ENCODE measurements around the gene NKAIN1.
"Not testable (repeated sequence)": the region's sequence is repeated elsewhere in the genome, so short reads cannot be mapped to it uniquely, and the experiment has no call there.

NKAIN1 gene

GRCh38 chr1:31219489-31219888, 20.2 kb downstream of the NKAIN1 start:
- Mint-ChIP-seq H3K27me3 (peaks cover 4% of the 10 kb centered on the region), H3K27ac (no peak overlapping the region), H3K36me3 (no peaks in the 10 kb centered on the region), H3K4me1 (no peaks in the 10 kb centered on the region), H3K9me3 (peaks cover under 1% of the 10 kb centered on the region), H3K4me3 (no peak overlapping the region)
- no peak for ATAC-seq

GRCh38 chr1:31218705-31219104, 21.0 kb downstream of the NKAIN1 start:
- Mint-ChIP-seq H3K36me3 (no peaks in the 10 kb centered on the region), H3K27ac (no peak overlapping the region), H3K4me3 (no peak overlapping the region), H3K4me1 (no peaks in the 10 kb centered on the region), H3K9me3 (peaks cover 3% of the 10 kb centered on the region), H3K27me3 (peaks cover 12% of the 10 kb centered on the region)
- no peak for ATAC-seq

- Mint-ChIP-seq H3K9me3 (peaks cover 4% of the 10 kb centered on the region), H3K4me3 (no peak overlapping the region), H3K27ac (no peak overlapping the region), H3K27me3 (peaks cover 13% of the 10 kb centered on the region), H3K36me3 (no peaks in the 10 kb centered on the region), H3K4me1 (no peaks in the 10 kb centered on the region)
- ATAC-seq: no peak
Observed at GRCh38 chr1:31216016-31216415, 23.7 kb downstream of the NKAIN1 start.

- H3K9me3 Mint-ChIP-seq: peaks cover 7% of the 10 kb centered on the region
- peak; percentile 40 for ATAC-seq
- no peaks in the 10 kb centered on the region for H3K4me1 Mint-ChIP-seq
- no peaks in the 10 kb centered on the region for H3K36me3 Mint-ChIP-seq
- no peak overlapping the region for H3K27ac Mint-ChIP-seq
- no peak overlapping the region for H3K4me3 Mint-ChIP-seq
- H3K27me3 Mint-ChIP-seq: peaks cover 13% of the 10 kb centered on the region
Observed at GRCh38 chr1:31215065-31215570, 24.6 kb downstream of the NKAIN1 start.

- no peak for ATAC-seq
- no peaks in the 10 kb centered on the region for H3K36me3 Mint-ChIP-seq
- no peak overlapping the region for H3K4me3 Mint-ChIP-seq
- no peak overlapping the region for H3K27ac Mint-ChIP-seq
- H3K4me1 Mint-ChIP-seq: no peaks in the 10 kb centered on the region
- peaks cover 13% of the 10 kb centered on the region for H3K27me3 Mint-ChIP-seq
- peaks cover 7% of the 10 kb centered on the region for H3K9me3 Mint-ChIP-seq
Observed at GRCh38 chr1:31214316-31215064, 25.2 kb downstream of the NKAIN1 start.

GRCh38 chr1:31208361-31208945, 31.2 kb downstream of the NKAIN1 start:
- H3K36me3 Mint-ChIP-seq: no peaks in the 10 kb centered on the region
- H3K27me3 Mint-ChIP-seq: peaks cover 17% of the 10 kb centered on the region

GRCh38 chr1:31207569-31207968, 32.1 kb downstream of the NKAIN1 start:
- Mint-ChIP-seq H3K4me1 (no peaks in the 10 kb centered on the region), H3K27ac (no peak overlapping the region), H3K36me3 (no peaks in the 10 kb centered on the region)

More at GRCh38 chr1:31208361-31208945, 31.2 kb downstream of the NKAIN1 start:
- Mint-ChIP-seq H3K9me3 (peaks cover 5% of the 10 kb centered on the region), H3K4me1 (no peaks in the 10 kb centered on the region), H3K27ac (no peak overlapping the region), H3K4me3 (no peak overlapping the region)
- no peak for ATAC-seq

GRCh38 chr1:31207046-31207445, 32.6 kb downstream of the NKAIN1 start:
- Mint-ChIP-seq H3K36me3 (no peaks in the 10 kb centered on the region), H3K27ac (no peak overlapping the region), H3K4me1 (no peaks in the 10 kb centered on the region), H3K27me3 (peaks cover 17% of the 10 kb centered on the region), H3K4me3 (no peak overlapping the region), H3K9me3 (peaks cover 5% of the 10 kb centered on the region)
- ATAC-seq: no peak

More at GRCh38 chr1:31207569-31207968, 32.1 kb downstream of the NKAIN1 start:
- H3K27me3 Mint-ChIP-seq: peaks cover 17% of the 10 kb centered on the region
- H3K4me3 Mint-ChIP-seq: no peak overlapping the region
- ATAC-seq: no peak
- peaks cover 5% of the 10 kb centered on the region for H3K9me3 Mint-ChIP-seq

GRCh38 chr1:31203215-31203614, 36.5 kb downstream of the NKAIN1 start:
- no peak overlapping the region for H3K27ac Mint-ChIP-seq
- ATAC-seq: no peak
- no peaks in the 10 kb centered on the region for H3K4me1 Mint-ChIP-seq
- no peaks in the 10 kb centered on the region for H3K36me3 Mint-ChIP-seq
- H3K9me3 Mint-ChIP-seq: no peaks in the 10 kb centered on the region
- H3K27me3 Mint-ChIP-seq: peaks cover 35% of the 10 kb centered on the region
- H3K4me3 Mint-ChIP-seq: no peak overlapping the region

- H3K27me3 Mint-ChIP-seq: peaks cover 33% of the 10 kb centered on the region
- no peaks in the 10 kb centered on the region for H3K4me1 Mint-ChIP-seq
- no peak overlapping the region for H3K27ac Mint-ChIP-seq
- no peak overlapping the region for H3K4me3 Mint-ChIP-seq
- no peaks in the 10 kb centered on the region for H3K36me3 Mint-ChIP-seq
- no peak for ATAC-seq
- no peaks in the 10 kb centered on the region for H3K9me3 Mint-ChIP-seq
Observed at GRCh38 chr1:31201931-31202360, 37.7 kb downstream of the NKAIN1 start.

GRCh38 chr1:31199949-31200348, 39.7 kb downstream of the NKAIN1 start:
- H3K27me3 Mint-ChIP-seq: peaks cover 42% of the 10 kb centered on the region
- no peak overlapping the region for H3K4me3 Mint-ChIP-seq
- no peaks in the 10 kb centered on the region for H3K4me1 Mint-ChIP-seq
- H3K36me3 Mint-ChIP-seq: no peaks in the 10 kb centered on the region
- H3K9me3 Mint-ChIP-seq: no peaks in the 10 kb centered on the region
- ATAC-seq: no peak
- H3K27ac Mint-ChIP-seq: no peak overlapping the region

- Mint-ChIP-seq H3K9me3 (no peaks in the 10 kb centered on the region), H3K27ac (no peak overlapping the region), H3K4me1 (no peaks in the 10 kb centered on the region), H3K36me3 (no peaks in the 10 kb centered on the region), H3K4me3 (no peak overlapping the region), H3K27me3 (peaks cover 49% of the 10 kb centered on the region)
- ATAC-seq: no peak
Observed at GRCh38 chr1:31199236-31199790, 40.4 kb downstream of the NKAIN1 start.

GRCh38 chr1:31198600-31198999, 41.1 kb downstream of the NKAIN1 start:
- Mint-ChIP-seq H3K36me3 (no peaks in the 10 kb centered on the region), H3K27me3 (peaks cover 50% of the 10 kb centered on the region), H3K9me3 (no peaks in the 10 kb centered on the region), H3K4me1 (no peaks in the 10 kb centered on the region), H3K4me3 (no peak overlapping the region), H3K27ac (no peak overlapping the region)
- no peak for ATAC-seq

GRCh38 chr1:31198150-31198549, 41.5 kb downstream of the NKAIN1 start:
- H3K4me3 Mint-ChIP-seq: no peak overlapping the region
- no peaks in the 10 kb centered on the region for H3K36me3 Mint-ChIP-seq
- H3K27me3 Mint-ChIP-seq: peaks cover 50% of the 10 kb centered on the region
- no peak overlapping the region for H3K27ac Mint-ChIP-seq
- no peaks in the 10 kb centered on the region for H3K4me1 Mint-ChIP-seq
- ATAC-seq: no peak
- no peaks in the 10 kb centered on the region for H3K9me3 Mint-ChIP-seq

- no peak overlapping the region for H3K27ac Mint-ChIP-seq
- peaks cover 50% of the 10 kb centered on the region for H3K27me3 Mint-ChIP-seq
- no peaks in the 10 kb centered on the region for H3K36me3 Mint-ChIP-seq
- no peak for ATAC-seq
- H3K4me3 Mint-ChIP-seq: no peak overlapping the region
- H3K4me1 Mint-ChIP-seq: no peaks in the 10 kb centered on the region
- H3K9me3 Mint-ChIP-seq: no peaks in the 10 kb centered on the region
Observed at GRCh38 chr1:31196685-31197084, 43.0 kb downstream of the NKAIN1 start.

GRCh38 chr1:31195267-31195666, 44.4 kb downstream of the NKAIN1 start:
- H3K27ac Mint-ChIP-seq, ATAC-seq, H3K9me3 Mint-ChIP-seq, H3K4me3 Mint-ChIP-seq, H3K36me3 Mint-ChIP-seq, H3K4me1 Mint-ChIP-seq: not testable (repeated sequence)
- H3K27me3 Mint-ChIP-seq: peaks cover 42% of the 10 kb centered on the region
